Measurements from ENCODE around the gene ITSN1.
"Not testable (repeated sequence)": the region's sequence is repeated elsewhere in the genome, so short reads cannot be mapped to it uniquely, and the experiment has no call there.

ITSN1 gene

GRCh38 chr21:33642027-33642895 lies at the start of gene ITSN1:
Gene ITSN1, plus strand, starts transcription at chr21:33642501. Its CDS starts 76,328 bp downstream, at chr21:33718829.
- peak; percentile 100 for DNase-seq (ENCODE audit: low read depth)

GRCh38 chr21:33598051-33598450 lies 44.2 kb upstream of the ITSN1 start:
- no peak for DNase-seq (ENCODE audit: low read depth)

- DNase-seq (ENCODE audit: low read depth): no peak
Observed at GRCh38 chr21:33608559-33608958, 33.7 kb upstream of the ITSN1 start.

- no peak for DNase-seq (ENCODE audit: low read depth)
Observed at GRCh38 chr21:33611006-33611744, 31.1 kb upstream of the ITSN1 start.

- not testable (repeated sequence) for DNase-seq (ENCODE audit: low read depth)
Observed at GRCh38 chr21:33617565-33617964, 24.7 kb upstream of the ITSN1 start.

GRCh38 chr21:33618407-33618806 lies 23.9 kb upstream of the ITSN1 start:
- no peak for DNase-seq (ENCODE audit: low read depth)

- DNase-seq (ENCODE audit: low read depth): no peak
Observed at GRCh38 chr21:33619726-33620125, 22.6 kb upstream of the ITSN1 start.

- DNase-seq (ENCODE audit: low read depth): no peak
Observed at GRCh38 chr21:33622253-33622652, 20.0 kb upstream of the ITSN1 start.

GRCh38 chr21:33626151-33626550 lies 16.1 kb upstream of the ITSN1 start:
- DNase-seq (ENCODE audit: low read depth): not testable (repeated sequence)

- no peak for DNase-seq (ENCODE audit: low read depth)
Observed at GRCh38 chr21:33634254-33634653, 8.0 kb upstream of the ITSN1 start.

- no peak for DNase-seq (ENCODE audit: low read depth)
Observed at GRCh38 chr21:33640697-33641351, 1.5 kb upstream of the ITSN1 start.

GRCh38 chr21:33641352-33642026 lies 812 bp upstream of the ITSN1 start, which contains the start of gene CRYZL1:
Gene CRYZL1, minus strand, starts transcription at chr21:33641741. Its CDS starts 10,190 bp downstream, at chr21:33631551.
- peak; percentile 99 for DNase-seq (ENCODE audit: low read depth)

GRCh38 chr21:33642896-33643657 lies 776 bp downstream of the ITSN1 start:
- no peak for DNase-seq (ENCODE audit: low read depth)

- DNase-seq (ENCODE audit: low read depth): no peak
Observed at GRCh38 chr21:33643658-33644311, 1.5 kb downstream of the ITSN1 start.

- no peak for DNase-seq (ENCODE audit: low read depth)
Observed at GRCh38 chr21:33644383-33645074, 2.2 kb downstream of the ITSN1 start.

GRCh38 chr21:33645730-33646129 lies 3.4 kb downstream of the ITSN1 start:
- DNase-seq (ENCODE audit: low read depth): no peak

- no peak for DNase-seq (ENCODE audit: low read depth)
Observed at GRCh38 chr21:33647587-33647986, 5.3 kb downstream of the ITSN1 start.

- DNase-seq (ENCODE audit: low read depth): no peak
Observed at GRCh38 chr21:33648555-33648954, 6.3 kb downstream of the ITSN1 start.

GRCh38 chr21:33650230-33650629 lies 7.9 kb downstream of the ITSN1 start:
- DNase-seq (ENCODE audit: low read depth): no peak

GRCh38 chr21:33650929-33651509 lies 8.7 kb downstream of the ITSN1 start:
- no peak for DNase-seq (ENCODE audit: low read depth)

All from stimulated activated CD8-positive, alpha-beta memory T cell treated with anti-CD3 and anti-CD28 coated beads, Interleukin-7, amount 100 ng/mL, for 24 hours (primary cell).